GM18870 (cell line): ENCODE results near the gene C1orf198.

Experiments
- ATAC-seq: cut with Tn5 transposase; IDR thresholded peaks from one replicate; pipeline ENCODE4 v1.9.1; 2021; ENCODE audit warnings: moderate library complexity; ENCODE audit not compliant: unreplicated experiment

Gene C1orf198

GRCh38 chr1:230814949-230815692, 53.2 kb downstream of the C1orf198 start:
- ATAC-seq = no peak

DNA sequence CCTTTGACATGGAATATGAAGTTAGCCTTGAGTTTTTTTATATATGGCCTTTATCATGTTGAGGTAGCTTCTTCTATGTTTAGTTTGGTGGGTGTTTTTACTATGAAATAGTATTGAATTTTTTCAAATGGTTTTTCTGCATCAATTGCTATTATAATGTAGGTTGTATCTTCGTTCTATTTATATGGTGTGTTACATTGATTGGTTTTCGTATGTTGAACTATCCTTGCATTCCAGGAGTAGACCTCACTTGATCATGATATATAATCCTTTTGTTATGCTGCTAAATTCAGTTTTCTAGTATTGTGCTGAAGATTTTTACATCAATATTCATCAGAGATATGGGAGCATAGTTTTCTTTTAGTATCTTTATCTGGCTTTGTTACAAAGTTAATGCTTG, 55.8 kb downstream of the C1orf198 start:
- ATAC-seq = no peak

DNA sequence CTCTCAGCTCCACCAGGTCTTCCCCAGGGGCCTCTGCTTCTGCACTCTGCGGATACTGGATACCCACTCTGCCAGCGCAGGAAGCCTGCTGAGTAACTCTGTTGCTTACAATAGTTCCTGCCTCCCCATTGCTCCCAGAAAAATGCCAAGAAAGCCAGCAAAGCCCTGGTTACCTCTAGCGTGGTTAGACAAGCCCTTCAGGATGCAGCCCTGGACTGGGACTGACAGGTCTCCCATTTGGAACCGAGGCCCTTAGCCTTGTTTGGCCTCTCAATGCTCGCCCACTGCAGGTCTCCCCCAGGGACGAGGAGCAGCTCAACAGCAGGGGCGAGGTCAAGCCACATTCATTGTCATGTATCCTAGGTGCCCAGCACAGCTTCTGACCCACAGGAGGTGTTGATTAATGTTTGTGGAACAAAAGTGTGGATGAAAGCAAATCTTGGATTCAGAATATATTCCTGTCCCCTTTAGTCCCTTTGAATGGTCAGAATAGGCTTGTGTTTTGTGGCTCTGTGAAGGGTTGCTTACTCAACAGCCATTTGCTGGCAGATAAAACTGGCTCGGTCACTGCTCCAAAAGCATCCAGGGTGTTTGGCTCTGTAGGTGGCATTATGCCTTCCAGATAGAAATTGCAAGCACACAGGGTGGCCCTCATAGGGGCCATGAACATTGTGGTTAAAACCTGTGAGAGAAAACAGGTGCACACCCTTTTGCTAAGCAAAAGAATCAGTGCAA, 58.9 kb downstream of the C1orf198 start:
- ATAC-seq = no peak

DNA sequence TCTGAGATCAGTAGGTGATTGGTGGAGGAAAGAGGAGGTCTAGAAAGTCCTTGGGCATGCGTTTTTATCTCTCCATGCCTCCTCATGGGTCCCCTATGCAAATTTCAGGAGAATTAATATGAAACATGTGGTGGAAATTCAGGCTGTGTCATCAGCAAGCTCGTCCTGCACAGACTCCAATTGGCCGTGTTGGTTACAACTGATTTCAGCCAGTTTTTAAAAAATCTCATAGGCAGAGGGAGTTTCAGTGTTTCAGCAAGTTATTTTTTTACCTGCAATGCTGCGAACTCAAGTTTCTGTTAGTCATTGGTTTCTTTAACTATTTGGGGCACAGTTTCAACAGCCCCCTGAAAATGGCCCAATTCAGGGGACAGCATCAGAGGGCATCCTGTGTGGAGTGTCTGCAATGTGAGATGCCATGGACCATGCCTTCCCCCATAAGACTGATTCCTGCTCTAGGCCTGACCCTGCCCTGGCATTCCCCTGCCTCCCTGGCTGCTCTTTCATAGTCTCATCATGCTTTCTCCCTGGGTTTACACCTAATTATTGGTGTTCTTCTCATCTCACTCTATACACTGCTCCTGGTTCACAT, 59.9 kb downstream of the C1orf198 start:
- no peak for ATAC-seq

GRCh38 chr1:230807561-230808280, 60.6 kb downstream of the C1orf198 start:
- no peak for ATAC-seq

GRCh38 chr1:230807029-230807428, 61.3 kb downstream of the C1orf198 start:
- ATAC-seq = no peak

DNA sequence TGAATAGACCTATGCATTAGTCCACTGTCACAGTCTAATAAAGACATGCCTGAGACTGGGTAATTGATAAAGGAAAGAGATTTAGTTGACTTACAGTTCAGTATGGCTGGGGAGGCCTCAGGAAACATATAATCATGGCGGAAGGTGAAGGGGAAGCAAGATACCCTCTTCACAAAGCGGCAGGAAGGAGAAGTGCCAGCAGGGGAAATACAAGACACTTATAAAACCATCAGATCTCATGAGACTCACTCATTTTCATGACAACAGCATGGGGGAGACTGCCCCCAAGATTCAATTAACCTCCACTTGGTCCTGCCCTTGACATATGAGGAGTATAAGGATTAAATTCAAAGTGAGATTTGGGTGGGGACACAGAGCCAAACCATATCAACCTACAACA, 61.8 kb downstream of the C1orf198 start:
- no peak for ATAC-seq

DNA sequence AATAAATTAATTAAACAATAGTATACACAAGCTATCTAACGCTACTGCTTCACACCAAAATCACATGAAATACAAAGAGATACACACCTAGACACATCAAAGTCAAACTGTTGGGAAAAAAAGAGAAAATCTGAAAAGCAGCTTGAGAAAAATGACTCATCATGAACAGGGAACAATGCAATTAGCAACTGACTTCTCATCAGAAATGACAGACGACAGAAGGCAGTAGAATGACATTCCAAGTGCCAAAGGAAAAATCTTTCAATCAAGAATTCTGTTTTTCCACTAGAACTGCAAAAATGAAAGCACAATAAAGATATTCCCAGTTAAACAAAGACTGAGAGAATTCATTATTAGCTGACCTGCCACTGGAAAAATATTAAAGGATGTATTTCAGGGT, 63.9 kb downstream of the C1orf198 start:
- ATAC-seq = no peak

- no peak for ATAC-seq
Observed at GRCh38 chr1:230800891-230801840, 67.2 kb downstream of the C1orf198 start.

- ATAC-seq = no peak
Observed at GRCh38 chr1:230798491-230798890, 69.8 kb downstream of the C1orf198 start.

- no peak for ATAC-seq
Observed at GRCh38 chr1:230797942-230798365, 70.4 kb downstream of the C1orf198 start.

GRCh38 chr1:230797376-230797920, 70.9 kb downstream of the C1orf198 start:
- no peak for ATAC-seq

GRCh38 chr1:230796626-230797025, 71.7 kb downstream of the C1orf198 start:
- no peak for ATAC-seq

- ATAC-seq = no peak
Observed at GRCh38 chr1:230794871-230795605, 73.3 kb downstream of the C1orf198 start.

DNA sequence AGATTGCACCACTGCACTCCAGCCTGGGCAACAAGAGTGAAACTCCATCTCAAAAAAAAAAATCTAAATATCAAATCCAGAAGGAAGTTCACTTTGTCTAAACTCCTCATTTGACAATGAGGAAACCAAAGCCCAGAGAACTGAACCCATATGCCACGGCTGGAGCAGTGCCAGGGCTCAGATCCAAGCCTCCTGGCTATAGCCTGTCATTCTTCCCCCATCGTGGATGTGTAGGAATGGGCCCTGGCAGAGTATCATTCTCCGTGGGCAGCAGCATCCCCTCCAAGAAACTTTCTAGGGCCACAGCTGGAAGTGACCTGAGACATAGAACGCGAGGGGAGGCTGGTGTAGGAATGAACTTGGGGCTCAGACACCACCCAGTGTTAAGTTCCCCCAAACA, 73.9 kb downstream of the C1orf198 start:
- ATAC-seq = no peak

GRCh38 chr1:230793463-230793745, 74.9 kb downstream of the C1orf198 start:
- no peak for ATAC-seq

GRCh38 chr1:230792691-230793462, 75.4 kb downstream of the C1orf198 start:
- no peak for ATAC-seq

GRCh38 chr1:230791986-230792564, 76.2 kb downstream of the C1orf198 start:
- no peak for ATAC-seq
